PC-3 (cell line): ENCODE data around the gene BCAN.

Source experiments
- EZH2 ChIP-seq: fragments of 300-600 bp; sonication (generic); IDR thresholded peaks from one replicate; pipeline ENCODE4 v1.6.1; 2017; ENCODE audit warnings: antibody characterized with exemption, mild to moderate bottlenecking, low read length; ENCODE audit not compliant: unreplicated experiment
- TF ChIP-seq, protein P1 (sequence below): fragments of 300-600 bp; sonication (generic); conservative IDR thresholded peaks from 2 replicates; pipeline ENCODE4 v1.5.1; 2017; ENCODE audit warnings: antibody characterized with exemption, low read depth, mild to moderate bottlenecking, low read length

DNA sequence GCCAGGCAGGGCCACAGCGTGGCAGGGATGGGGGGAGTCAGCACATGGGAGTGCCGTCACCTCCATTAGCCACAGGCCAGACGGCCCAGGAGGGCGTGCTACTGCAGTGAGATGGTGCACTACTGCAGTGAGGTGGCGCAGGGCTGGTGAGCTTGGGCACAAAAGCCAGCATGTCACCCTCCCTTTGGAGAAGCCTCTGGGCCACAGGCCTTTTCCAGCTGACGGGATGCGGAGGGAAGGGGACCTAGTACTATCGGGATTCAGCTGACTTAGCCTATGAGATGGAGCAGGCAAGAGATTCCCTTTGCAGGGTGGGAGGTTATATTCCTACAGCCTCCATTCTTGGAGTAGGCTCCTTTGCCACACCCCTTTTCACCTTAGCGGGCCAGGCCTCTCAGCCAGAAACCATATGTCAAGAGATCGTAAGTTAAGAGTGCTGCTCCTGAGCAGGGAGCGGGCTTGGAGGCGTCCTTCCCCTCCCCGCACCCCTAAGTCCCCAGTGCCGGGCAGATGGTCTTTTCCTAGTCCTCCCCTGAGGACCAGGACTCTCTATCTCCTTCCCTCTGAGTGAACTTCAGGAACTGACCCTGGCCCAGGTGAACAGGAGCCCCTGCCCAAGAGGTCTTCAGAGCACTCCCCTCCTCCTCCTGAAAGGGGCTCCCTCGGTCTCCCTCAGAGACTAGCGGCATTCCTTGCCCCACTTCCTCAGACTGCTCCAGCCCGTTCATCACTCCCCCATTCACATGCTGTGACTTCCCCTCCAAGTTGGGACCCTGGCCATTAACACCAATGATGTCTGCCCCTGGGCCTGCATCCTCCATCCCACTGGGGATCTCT is 27.1 kb downstream of the BCAN start:
- TF ChIP-seq, protein P1, sequence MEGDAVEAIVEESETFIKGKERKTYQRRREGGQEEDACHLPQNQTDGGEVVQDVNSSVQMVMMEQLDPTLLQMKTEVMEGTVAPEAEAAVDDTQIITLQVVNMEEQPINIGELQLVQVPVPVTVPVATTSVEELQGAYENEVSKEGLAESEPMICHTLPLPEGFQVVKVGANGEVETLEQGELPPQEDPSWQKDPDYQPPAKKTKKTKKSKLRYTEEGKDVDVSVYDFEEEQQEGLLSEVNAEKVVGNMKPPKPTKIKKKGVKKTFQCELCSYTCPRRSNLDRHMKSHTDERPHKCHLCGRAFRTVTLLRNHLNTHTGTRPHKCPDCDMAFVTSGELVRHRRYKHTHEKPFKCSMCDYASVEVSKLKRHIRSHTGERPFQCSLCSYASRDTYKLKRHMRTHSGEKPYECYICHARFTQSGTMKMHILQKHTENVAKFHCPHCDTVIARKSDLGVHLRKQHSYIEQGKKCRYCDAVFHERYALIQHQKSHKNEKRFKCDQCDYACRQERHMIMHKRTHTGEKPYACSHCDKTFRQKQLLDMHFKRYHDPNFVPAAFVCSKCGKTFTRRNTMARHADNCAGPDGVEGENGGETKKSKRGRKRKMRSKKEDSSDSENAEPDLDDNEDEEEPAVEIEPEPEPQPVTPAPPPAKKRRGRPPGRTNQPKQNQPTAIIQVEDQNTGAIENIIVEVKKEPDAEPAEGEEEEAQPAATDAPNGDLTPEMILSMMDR, result no peak
- TF ChIP-seq EZH2, result no peak
